Activated T-cell treated with anti-CD3 and anti-CD28 coated beads for 4 hours (primary cell): Measurements from ENCODE around the gene ST3GAL6.

Experiments
- DNase-seq: peaks from one replicate; pipeline ENCODE4 v3.0.0-alpha.2; 2020

ST3GAL6 gene

GRCh38 chr3:98740324-98740723 lies 22.8 kb upstream of the ST3GAL6 start:
- no peak for DNase-seq

GRCh38 chr3:98741121-98741716 lies 21.9 kb upstream of the ST3GAL6 start:
- no peak for DNase-seq

GRCh38 chr3:98743071-98743470 lies 20.1 kb upstream of the ST3GAL6 start:
- DNase-seq, result no peak

- DNase-seq, result no peak
These were observed 18.9 kb upstream of the ST3GAL6 start for GRCh38 chr3:98744283-98744682.

- DNase-seq, result no peak
These were observed 17.4 kb upstream of the ST3GAL6 start for GRCh38 chr3:98745718-98746117.

- no peak for DNase-seq
These were observed 17.0 kb upstream of the ST3GAL6 start for GRCh38 chr3:98746122-98746521.

- no peak for DNase-seq
These were observed 16.3 kb upstream of the ST3GAL6 start for GRCh38 chr3:98746882-98747281.

GRCh38 chr3:98750276-98750919 lies 12.7 kb upstream of the ST3GAL6 start:
- DNase-seq, result no peak

- no peak for DNase-seq
These were observed 8.7 kb upstream of the ST3GAL6 start for GRCh38 chr3:98754483-98754882.

- DNase-seq, result no peak
These were observed 7.5 kb upstream of the ST3GAL6 start for GRCh38 chr3:98755601-98756000.

- DNase-seq, result no peak
These were observed 3.5 kb upstream of the ST3GAL6 start for GRCh38 chr3:98759629-98760028.

GRCh38 chr3:98761643-98762229 lies 1.4 kb upstream of the ST3GAL6 start:
- DNase-seq, result no peak

GRCh38 chr3:98763819-98764418 lies 779 bp downstream of the ST3GAL6 start:
- DNase-seq, result no peak

- no peak for DNase-seq
These were observed 1.3 kb downstream of the ST3GAL6 start for GRCh38 chr3:98764472-98764884.

- DNase-seq, result no peak
These were observed 2.6 kb downstream of the ST3GAL6 start for GRCh38 chr3:98765721-98766120.

- no peak for DNase-seq
These were observed 3.8 kb downstream of the ST3GAL6 start for GRCh38 chr3:98766924-98767323.

- DNase-seq, result no peak
These were observed 5.8 kb downstream of the ST3GAL6 start for GRCh38 chr3:98768961-98769360.

GRCh38 chr3:98769448-98769847 lies 6.3 kb downstream of the ST3GAL6 start:
- no peak for DNase-seq

- no peak for DNase-seq
These were observed 7.3 kb downstream of the ST3GAL6 start for GRCh38 chr3:98770261-98771039.

GRCh38 chr3:98772022-98772421 lies 8.9 kb downstream of the ST3GAL6 start:
- no peak for DNase-seq

- DNase-seq, result no peak
These were observed 12.5 kb downstream of the ST3GAL6 start for GRCh38 chr3:98775459-98776139.

GRCh38 chr3:98776140-98776493 lies 13.0 kb downstream of the ST3GAL6 start:
- no peak for DNase-seq

- no peak for DNase-seq
These were observed 14.1 kb downstream of the ST3GAL6 start for GRCh38 chr3:98777286-98777685.
